IPS DF 4.7 (cell line): ENCODE data around the gene KIF5C.

Source experiments
- DNase-seq: peaks from one replicate; pipeline ENCODE4 v3.0.0-alpha.2; 2013; ENCODE audit warnings: low spot score; ENCODE audit errors: extremely low read depth

The KIF5C gene

DNA sequence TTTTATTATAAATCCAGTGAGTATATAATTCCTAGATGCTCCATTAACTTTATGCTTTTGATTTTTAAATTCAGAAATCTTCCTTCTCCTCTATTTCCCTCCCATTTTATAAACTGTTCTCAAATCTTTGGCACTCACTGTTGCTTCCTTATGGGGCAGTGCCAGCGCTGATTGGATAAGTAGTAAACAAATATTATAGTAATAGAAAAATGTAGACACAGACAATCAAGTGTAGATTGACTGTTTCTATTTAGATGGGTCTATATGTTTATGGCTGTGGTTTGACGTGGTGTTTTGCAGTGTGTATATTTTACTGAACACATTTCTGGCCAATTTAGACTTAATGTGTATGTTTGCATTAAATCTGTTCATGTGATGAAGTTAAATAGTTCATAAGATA is 200.1 kb downstream of the KIF5C start:
- DNase-seq = no peak

DNA sequence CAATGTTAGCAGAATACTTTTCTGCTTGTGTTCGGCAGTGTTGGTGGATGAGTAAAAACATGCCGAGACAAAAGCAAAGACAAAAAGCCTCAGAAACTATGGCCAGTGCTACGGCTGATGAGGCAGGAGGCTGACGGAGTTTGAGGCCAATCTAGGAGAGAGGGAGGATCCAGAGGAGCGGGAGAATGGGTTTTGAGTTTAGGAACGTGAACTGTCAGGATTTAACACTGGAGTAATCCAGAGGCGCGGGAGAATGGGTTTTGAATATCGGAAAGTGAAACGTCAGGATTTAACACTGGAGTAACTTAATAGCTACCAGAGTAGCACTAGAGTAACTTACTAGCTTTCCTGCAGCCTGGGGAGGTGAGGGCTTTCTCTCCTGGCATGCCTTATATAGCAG is 200.8 kb downstream of the KIF5C start:
- DNase-seq = no peak
